ENCODE results near the gene DNAL4. TPM values are rescaled to one million over a fixed set of nuclear protein-coding genes. Genes with fewer than 3 reads are reported as not detected.

Gene DNAL4
- total RNA-seq, 1 donor from 2014 or later = 10.0 TPM

GRCh38 chr22:38834215-38834953, 40.4 kb upstream of the DNAL4 start:
- Histone ChIP-seq H3K4me1 (no peaks in the 10 kb centered on the region), H3K9me3 (replicated peaks) (no peaks in the 10 kb centered on the region), H3K27ac (replicated peaks) (no peak overlapping the region), H3K27me3 (ENCODE audit: low read depth) (peaks cover 3% of the 10 kb centered on the region), H3K36me3 (no peaks in the 10 kb centered on the region), H3K4me3 (no peak overlapping the region)
- no peak for DNase-seq
- TF ChIP-seq CTCF (IDR thresholded peaks at IDR 0.05; ENCODE audit: borderline replicate concordance) = no peak
- intact Hi-C loops (cut with micrococcal nuclease) = no loop called here

- Histone ChIP-seq H3K27me3 (ENCODE audit: low read depth) (no peaks in the 10 kb centered on the region), H3K36me3 (no peaks in the 10 kb centered on the region), H3K27ac (replicated peaks) (no peak overlapping the region), H3K4me1 (no peaks in the 10 kb centered on the region), H3K9me3 (replicated peaks) (no peaks in the 10 kb centered on the region), H3K4me3 (no peak overlapping the region)
- DNase-seq = no peak
- TF ChIP-seq CTCF (IDR thresholded peaks at IDR 0.05; ENCODE audit: borderline replicate concordance) = no peak
- intact Hi-C loops (cut with micrococcal nuclease) = no loop called here
These were observed 39.1 kb upstream of the DNAL4 start for GRCh38 chr22:38833061-38833460.

- H3K4me3 ChIP-seq = no peak overlapping the region
- H3K36me3 ChIP-seq = no peaks in the 10 kb centered on the region
- no peak for DNase-seq
- intact Hi-C loops (cut with micrococcal nuclease) = no loop called here
- no peak overlapping the region for H3K27ac ChIP-seq (replicated peaks)
- no peaks in the 10 kb centered on the region for H3K27me3 ChIP-seq (ENCODE audit: low read depth)
- H3K9me3 ChIP-seq (replicated peaks) = no peaks in the 10 kb centered on the region
- no peak for TF ChIP-seq CTCF (IDR thresholded peaks at IDR 0.05; ENCODE audit: borderline replicate concordance)
- H3K4me1 ChIP-seq = no peaks in the 10 kb centered on the region
These were observed 38.3 kb upstream of the DNAL4 start for GRCh38 chr22:38832005-38832978.

DNA sequence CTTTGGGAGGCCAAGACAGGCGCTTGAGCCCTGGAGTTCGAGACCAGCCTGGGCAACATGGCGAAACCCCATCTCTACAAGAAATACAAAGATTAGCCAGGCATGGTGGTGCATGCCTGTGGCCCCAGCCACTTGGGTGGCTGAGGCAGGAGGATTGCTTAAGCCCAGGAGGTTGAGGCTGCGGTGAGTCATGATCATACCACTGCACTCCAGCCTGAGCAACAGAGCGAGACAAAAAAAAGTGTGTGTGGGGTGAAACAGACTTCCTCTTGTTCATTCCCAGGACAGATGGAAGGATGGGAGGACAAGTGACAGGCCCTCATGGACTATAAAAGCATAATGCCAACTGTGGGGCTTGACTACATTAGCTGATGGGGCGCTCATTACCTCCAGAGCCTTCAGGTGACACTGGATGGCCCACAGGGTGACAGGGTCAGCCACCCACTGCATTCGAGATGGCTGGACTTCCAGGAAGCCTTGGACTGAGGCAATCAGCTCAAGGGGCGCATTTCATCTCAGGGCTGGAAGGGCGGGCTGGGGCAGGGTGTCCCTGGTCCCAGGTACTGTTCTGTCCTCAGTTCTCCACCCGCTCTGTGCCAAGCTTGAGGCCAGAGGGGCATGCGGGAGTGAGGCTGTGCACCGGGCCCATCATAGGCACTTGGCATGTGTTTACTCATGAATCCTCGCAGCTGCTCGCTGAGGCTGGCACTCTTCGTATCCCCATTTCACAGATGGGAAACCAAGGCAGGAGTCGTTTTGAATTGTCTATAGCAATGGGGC, 37.4 kb upstream of the DNAL4 start:
- intact Hi-C loops (cut with micrococcal nuclease) = no loop called here
- TF ChIP-seq CTCF (IDR thresholded peaks at IDR 0.05; ENCODE audit: borderline replicate concordance) = no peak
- Histone ChIP-seq H3K4me3 (no peak overlapping the region), H3K4me1 (no peaks in the 10 kb centered on the region), H3K27me3 (ENCODE audit: low read depth) (no peaks in the 10 kb centered on the region), H3K36me3 (peaks cover 1% of the 10 kb centered on the region), H3K27ac (replicated peaks) (no peak overlapping the region), H3K9me3 (replicated peaks) (no peaks in the 10 kb centered on the region)
- DNase-seq = no peak

DNA sequence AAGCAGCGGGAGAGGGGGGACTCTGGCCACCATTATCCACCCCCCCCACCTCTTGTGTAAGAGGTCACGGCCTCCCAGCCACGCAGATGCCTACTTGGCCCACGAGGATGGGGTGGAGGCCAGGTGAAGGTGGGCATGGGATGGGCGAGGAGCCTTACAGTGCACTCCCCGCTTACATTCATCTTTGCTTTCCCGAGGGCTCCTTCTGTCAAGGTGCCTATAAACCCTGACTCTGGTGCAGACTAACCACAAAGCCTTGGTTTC, 36.8 kb upstream of the DNAL4 start:
- TF ChIP-seq CTCF (IDR thresholded peaks at IDR 0.05; ENCODE audit: borderline replicate concordance) = no peak
- Histone ChIP-seq H3K36me3 (peaks cover 3% of the 10 kb centered on the region), H3K27ac (replicated peaks) (no peak overlapping the region), H3K4me1 (no peaks in the 10 kb centered on the region), H3K9me3 (replicated peaks) (no peaks in the 10 kb centered on the region), H3K27me3 (ENCODE audit: low read depth) (no peaks in the 10 kb centered on the region), H3K4me3 (no peak overlapping the region)
- intact Hi-C loops (cut with micrococcal nuclease) = no loop called here
- DNase-seq = no peak
